Activated CD4-positive, CD25-positive, alpha-beta regulatory T cell treated with anti-CD3 and anti-CD28 coated beads, Interleukin-2, amount 50 U/mL, for 72 hours (primary cell): ENCODE measurements around the gene DHX38.
A peak's percentile ranks its signal among the peaks of the same experiment; 100 is the strongest.
"Not testable (repeated sequence)": the region's sequence is repeated elsewhere in the genome, so short reads cannot be mapped to it uniquely, and the experiment has no call there.

ENCODE experiments used
- DNase-seq: peaks from one replicate; pipeline ENCODE4 v3.0.0; 2021

The DHX38 gene

DNA sequence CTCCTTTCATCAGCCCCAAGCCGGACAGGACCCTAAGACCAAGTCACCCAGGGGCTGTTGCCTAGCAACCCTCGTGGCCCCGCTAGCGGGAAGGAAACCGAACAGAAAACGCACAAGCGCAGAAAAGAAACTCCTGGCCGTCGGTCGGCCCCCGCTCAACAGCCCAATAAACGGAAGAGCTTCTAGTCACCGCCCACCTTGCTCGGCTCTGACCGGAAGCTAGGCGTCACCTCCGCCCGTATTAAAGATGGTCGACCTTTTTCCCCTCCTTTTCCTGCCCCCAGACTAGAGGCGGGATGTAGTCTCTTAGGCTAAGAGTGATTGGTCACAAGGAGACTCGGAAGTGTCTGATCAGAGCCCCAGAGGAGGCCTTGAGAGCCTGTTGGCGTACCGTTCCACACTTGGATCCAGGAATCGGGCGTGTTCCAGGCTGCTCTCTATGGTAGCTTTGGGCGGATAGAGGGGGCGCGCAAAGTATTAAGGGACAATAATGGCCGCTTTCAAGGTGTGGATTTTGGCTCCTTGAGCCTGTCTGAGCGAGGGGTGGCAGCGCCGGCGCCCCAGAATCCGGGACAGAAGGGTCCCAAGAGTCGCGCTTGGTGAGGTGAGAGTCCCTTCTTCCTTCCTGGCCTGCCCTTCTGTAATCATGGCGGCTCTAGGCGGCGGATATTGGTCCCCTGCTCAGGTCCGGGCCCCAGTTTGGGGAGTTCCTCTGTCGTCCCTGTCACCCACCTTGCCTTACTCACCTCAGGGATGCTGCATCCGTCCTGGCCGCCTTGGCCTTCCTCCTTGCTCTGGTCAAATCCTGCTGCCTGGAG, at the start of gene DHX38, which contains the start of gene TXNL4B:
DHX38 (plus strand) TSS at position 400 of the 818 bp plus-strand sequence. CDS start 2,311 bp downstream, outside the sequence.
TXNL4B (minus strand) TSS at position 173 of the 818 bp plus-strand sequence. CDS start 2,871 bp downstream, outside the sequence.
- peak; percentile 82 for DNase-seq

DNA sequence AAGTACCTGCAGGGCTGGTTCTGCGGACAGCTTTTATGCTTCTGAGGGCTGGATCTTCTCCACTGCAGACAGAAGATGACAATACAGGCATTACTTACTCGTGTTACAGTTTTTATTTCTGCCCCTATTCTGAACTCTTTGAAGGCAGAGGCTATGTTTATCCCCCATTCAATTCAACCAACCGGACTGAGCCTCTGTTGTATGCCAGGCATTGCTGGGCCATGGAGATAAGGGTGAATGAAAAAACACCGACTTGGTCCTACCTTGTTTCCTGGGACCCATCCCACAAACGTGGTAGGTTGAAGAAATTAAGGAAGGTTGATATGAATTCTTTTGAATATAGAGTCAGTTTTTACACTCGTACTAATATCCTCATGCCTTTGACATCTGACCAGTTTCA, 49.4 kb upstream of the DHX38 start:
- DNase-seq = no peak

GRCh38 chr16:72044825-72045359, 48.8 kb upstream of the DHX38 start:
- DNase-seq = no peak

- no peak for DNase-seq
Observed at GRCh38 chr16:72049110-72049509, 44.5 kb upstream of the DHX38 start.

DNA sequence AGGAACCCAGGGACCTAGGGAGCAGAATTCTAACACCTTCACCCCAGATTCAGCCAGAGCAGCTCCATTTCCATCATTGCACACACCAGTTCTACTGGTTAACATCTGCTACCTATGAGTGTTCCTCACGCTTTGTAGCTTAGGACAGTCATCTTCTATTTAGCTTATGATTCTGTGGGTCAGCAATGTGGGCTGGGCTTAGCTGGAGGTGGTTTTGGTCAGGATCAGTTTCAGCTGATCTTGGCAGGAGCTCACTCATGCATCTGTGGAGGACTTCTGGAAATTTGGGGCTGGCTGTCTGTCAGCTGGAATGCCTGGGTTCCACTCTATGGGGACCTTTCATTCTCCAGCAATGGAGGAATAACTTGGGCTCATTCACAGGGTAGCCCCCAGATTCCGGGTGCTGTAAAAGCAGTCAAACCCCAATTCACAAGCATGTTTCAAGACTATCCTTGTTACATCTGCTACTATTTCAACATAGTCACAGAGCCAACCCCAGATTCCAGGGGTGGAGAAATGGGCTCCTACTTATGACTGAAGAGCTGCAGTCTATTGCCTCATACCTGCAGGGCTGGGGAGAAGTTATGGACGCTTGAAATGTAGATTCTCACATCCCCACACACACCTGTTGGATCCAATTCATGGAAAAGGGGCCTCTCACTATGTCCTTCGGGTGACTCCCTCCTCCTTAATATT, 42.7 kb upstream of the DHX38 start:
- DNase-seq = no peak

- no peak for DNase-seq
Observed at GRCh38 chr16:72051818-72052217, 41.8 kb upstream of the DHX38 start.

GRCh38 chr16:72054254-72054847, 39.3 kb upstream of the DHX38 start, which contains the start of gene HP:
Gene HP (plus strand): TSS chr16:72054505. CDS start chr16:72054653, 148 bp downstream.
- DNase-seq = not testable (repeated sequence)

DNA sequence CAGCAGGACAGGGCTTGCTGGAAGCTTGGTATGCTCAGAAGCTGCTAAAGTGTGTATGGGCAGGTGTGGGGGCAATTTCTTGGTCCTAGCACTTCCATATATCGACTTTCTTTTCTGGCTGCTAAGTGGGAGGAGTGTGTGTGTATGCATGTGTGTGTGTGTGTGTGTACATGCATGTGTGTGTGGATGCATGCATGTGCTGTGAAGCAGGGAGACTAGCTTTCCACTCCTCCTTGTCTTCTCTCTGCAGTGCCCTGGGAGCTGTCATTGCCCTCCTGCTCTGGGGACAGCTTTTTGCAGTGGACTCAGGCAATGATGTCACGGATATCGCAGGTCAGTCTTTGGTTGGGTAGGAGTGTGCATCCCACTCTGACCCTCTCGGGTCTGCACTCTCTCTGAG, 37.7 kb upstream of the DHX38 start:
- no peak for DNase-seq

- not testable (repeated sequence) for DNase-seq
Observed at GRCh38 chr16:72057313-72057712, 36.3 kb upstream of the DHX38 start.

GRCh38 chr16:72059060-72059459, 34.6 kb upstream of the DHX38 start:
- DNase-seq = not testable (repeated sequence)

DNA sequence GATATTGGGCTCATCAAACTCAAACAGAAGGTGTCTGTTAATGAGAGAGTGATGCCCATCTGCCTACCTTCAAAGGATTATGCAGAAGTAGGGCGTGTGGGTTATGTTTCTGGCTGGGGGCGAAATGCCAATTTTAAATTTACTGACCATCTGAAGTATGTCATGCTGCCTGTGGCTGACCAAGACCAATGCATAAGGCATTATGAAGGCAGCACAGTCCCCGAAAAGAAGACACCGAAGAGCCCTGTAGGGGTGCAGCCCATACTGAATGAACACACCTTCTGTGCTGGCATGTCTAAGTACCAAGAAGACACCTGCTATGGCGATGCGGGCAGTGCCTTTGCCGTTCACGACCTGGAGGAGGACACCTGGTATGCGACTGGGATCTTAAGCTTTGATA, 33.2 kb upstream of the DHX38 start:
- no peak for DNase-seq

- DNase-seq = no peak
Observed at GRCh38 chr16:72061564-72061963, 32.1 kb upstream of the DHX38 start.

- no peak for DNase-seq
Observed at GRCh38 chr16:72064361-72064894, 29.2 kb upstream of the DHX38 start.

GRCh38 chr16:72066747-72067146, 26.9 kb upstream of the DHX38 start:
- no peak for DNase-seq

DNA sequence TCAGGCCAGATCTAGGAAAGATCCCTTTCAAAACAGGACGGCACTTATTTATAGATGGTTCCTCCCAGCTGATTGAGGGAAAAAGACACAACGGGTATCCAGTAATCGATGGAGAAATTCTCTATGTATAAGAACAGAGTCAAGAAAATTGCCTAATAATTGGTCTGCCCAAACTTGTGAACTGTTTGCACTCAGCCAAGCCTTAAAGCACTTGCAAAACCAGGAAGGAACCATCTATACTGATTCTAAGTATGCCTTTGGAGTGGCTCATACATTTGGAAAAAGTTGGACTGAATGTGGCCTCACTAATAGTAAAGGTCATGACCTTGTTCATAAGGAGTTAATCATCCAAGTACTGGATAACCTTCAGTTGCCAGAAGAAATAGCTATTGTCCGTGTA, 24.7 kb upstream of the DHX38 start:
- no peak for DNase-seq

- DNase-seq = no peak
Observed at GRCh38 chr16:72072514-72073342, 20.9 kb upstream of the DHX38 start.

GRCh38 chr16:72073560-72074230, 20.0 kb upstream of the DHX38 start:
- no peak for DNase-seq

- DNase-seq = not testable (repeated sequence)
Observed at GRCh38 chr16:72075067-72075466, 18.6 kb upstream of the DHX38 start.

DNA sequence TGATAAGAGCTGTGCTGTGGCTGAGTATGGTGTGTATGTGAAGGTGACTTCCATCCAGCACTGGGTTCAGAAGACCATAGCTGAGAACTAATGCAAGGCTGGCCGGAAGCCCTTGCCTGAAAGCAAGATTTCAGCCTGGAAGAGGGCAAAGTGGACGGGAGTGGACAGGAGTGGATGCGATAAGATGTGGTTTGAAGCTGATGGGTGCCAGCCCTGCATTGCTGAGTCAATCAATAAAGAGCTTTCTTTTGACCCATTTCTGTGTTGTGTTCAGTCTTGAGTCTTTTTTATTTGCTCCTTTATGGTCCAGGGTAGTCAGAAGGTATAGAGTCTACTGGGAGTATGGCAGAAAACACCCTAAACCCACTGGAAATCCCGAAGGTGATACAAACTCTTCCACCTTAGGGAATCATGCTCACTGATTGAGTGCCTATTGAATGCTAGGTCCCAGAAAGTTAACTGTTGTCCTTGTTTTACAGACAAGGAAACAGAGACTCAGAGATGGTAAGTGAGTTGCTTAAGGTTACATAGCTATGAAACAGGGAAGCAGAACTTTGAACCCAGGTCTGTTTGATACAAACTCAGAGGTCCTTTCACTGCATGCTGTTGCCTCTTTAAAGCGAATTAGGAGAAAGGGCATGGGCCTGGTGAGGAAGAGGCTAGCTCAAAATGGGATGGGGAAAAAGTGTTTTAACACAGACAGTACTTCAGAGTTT, 16.5 kb upstream of the DHX38 start:
- DNase-seq = not testable (repeated sequence)

GRCh38 chr16:72083778-72084404, 9.8 kb upstream of the DHX38 start:
- no peak for DNase-seq
